Fibroblast of lung (primary cell): ENCODE data around the gene UNKL. TPM values are rescaled to one million over a fixed set of nuclear protein-coding genes. Genes with fewer than 3 reads are reported as not detected.

Source experiments
- DNase-seq, 2 donors: peaks; one replicate each; pipeline versions ENCODE4 v3.0.0 to v3.0.0-alpha.2; 2010; ENCODE audit warnings: low read depth in 2 of 2
- H2AFZ ChIP-seq: 2 replicates; pipeline ENCODE4 v1.5.1; 2012; ENCODE audit warnings: low read length, control low read depth, inconsistent platforms
- H3K27ac ChIP-seq: 2 replicates; pipeline ENCODE4 v1.5.1; 2011; ENCODE audit warnings: low read length, control low read depth; ENCODE audit not compliant: insufficient read depth
- H3K27me3 ChIP-seq: 2 replicates; pipeline ENCODE4 v1.5.1; 2011; ENCODE audit warnings: mild to moderate bottlenecking, low read length; ENCODE audit not compliant: control insufficient read depth, insufficient read depth
- H3K36me3 ChIP-seq: 2 replicates; pipeline ENCODE4 v1.5.1; 2011; ENCODE audit warnings: low read length; ENCODE audit not compliant: control insufficient read depth, insufficient read depth
- H3K4me1 ChIP-seq: 2 replicates; pipeline ENCODE4 v1.5.1; 2011; ENCODE audit warnings: low read length; ENCODE audit not compliant: control insufficient read depth, insufficient read depth; ENCODE audit errors: extremely low read depth
- H3K4me2 ChIP-seq: 2 replicates; pipeline ENCODE4 v1.5.1; 2011; ENCODE audit warnings: low read length, control low read depth; ENCODE audit not compliant: insufficient read depth; ENCODE audit errors: extremely low read depth
- H3K4me3 ChIP-seq, 4 experiments: fragments of 200-600 bp in 1 of 4; sonication (generic) in 1 of 4; replicated peaks in 1 of 4; 2 replicates each; pipeline ENCODE4 v1.5.1; 2011 to 2016; ENCODE audit warnings: low read length in 4 of 4, low read depth in 3 of 4, mild to moderate bottlenecking in 3 of 4, control low read depth in 2 of 4, inconsistent platforms in 1 of 4, mixed read lengths in 1 of 4; ENCODE audit not compliant: insufficient read depth in 1 of 4; ENCODE audit errors: control extremely low read depth in 1 of 4
- H3K79me2 ChIP-seq: 2 replicates; pipeline ENCODE4 v1.5.1; 2012; ENCODE audit warnings: mild to moderate bottlenecking, low read length, inconsistent platforms; ENCODE audit not compliant: control insufficient read depth, insufficient read depth
- H3K9ac ChIP-seq: 2 replicates; pipeline ENCODE4 v1.5.1; 2011; ENCODE audit warnings: mild to moderate bottlenecking, low read length, control low read depth; ENCODE audit not compliant: insufficient read depth
- H3K9me3 ChIP-seq: 2 replicates; pipeline ENCODE4 v1.5.1; 2012; ENCODE audit warnings: low read depth, low read length; ENCODE audit not compliant: control insufficient read depth, insufficient read depth
- H4K20me1 ChIP-seq: 2 replicates; pipeline ENCODE4 v1.5.1; 2011; ENCODE audit warnings: low read length; ENCODE audit not compliant: control insufficient read depth, insufficient read depth; ENCODE audit errors: extremely low read depth
- EZH2 ChIP-seq: IDR thresholded peaks from 2 replicates; pipeline ENCODE4 v1.5.1; 2012; ENCODE audit warnings: low read length, control low read depth, mild to moderate bottlenecking; ENCODE audit errors: missing control alignments
- polyA plus RNA-seq, 2 donors: library from polyadenylated mRNA; depleted of rRNA in 1 of 2; stranded (reverse) in 1 of 2; unstranded in 1 of 2; fragments of >200 nt; gene quantifications; 2 replicates each; pipeline ENCODE4 v1.2.1, GENCODE V29; 2011 to 2012; ENCODE audit warnings: missing spikeins in 1 of 2
- total RNA-seq: library from RNA; depleted of rRNA; stranded (reverse); fragments of >200 nt; gene quantifications from 2 replicates; pipeline ENCODE4 v1.2.1, GENCODE V29; 2014
- TF ChIP-seq, protein P1 (sequence below), 2 donors: IDR thresholded peaks in 1 of 2; conservative IDR thresholded peaks in 1 of 2; 1 replicate in 1 of 2; 2 replicates in 1 of 2; pipeline ENCODE4 v1.5.1; 2011 to 2012; ENCODE audit warnings: low read length in 2 of 2, control low read depth in 1 of 2, inconsistent platforms in 1 of 2, low read depth in 1 of 2, mild to moderate bottlenecking in 1 of 2

UNKL gene
- total and polyA plus RNA-seq, 2 donors (not counting 1 experiment from before 2014, with no cell fraction given) = 4.3 to 6.3 TPM

DNA sequence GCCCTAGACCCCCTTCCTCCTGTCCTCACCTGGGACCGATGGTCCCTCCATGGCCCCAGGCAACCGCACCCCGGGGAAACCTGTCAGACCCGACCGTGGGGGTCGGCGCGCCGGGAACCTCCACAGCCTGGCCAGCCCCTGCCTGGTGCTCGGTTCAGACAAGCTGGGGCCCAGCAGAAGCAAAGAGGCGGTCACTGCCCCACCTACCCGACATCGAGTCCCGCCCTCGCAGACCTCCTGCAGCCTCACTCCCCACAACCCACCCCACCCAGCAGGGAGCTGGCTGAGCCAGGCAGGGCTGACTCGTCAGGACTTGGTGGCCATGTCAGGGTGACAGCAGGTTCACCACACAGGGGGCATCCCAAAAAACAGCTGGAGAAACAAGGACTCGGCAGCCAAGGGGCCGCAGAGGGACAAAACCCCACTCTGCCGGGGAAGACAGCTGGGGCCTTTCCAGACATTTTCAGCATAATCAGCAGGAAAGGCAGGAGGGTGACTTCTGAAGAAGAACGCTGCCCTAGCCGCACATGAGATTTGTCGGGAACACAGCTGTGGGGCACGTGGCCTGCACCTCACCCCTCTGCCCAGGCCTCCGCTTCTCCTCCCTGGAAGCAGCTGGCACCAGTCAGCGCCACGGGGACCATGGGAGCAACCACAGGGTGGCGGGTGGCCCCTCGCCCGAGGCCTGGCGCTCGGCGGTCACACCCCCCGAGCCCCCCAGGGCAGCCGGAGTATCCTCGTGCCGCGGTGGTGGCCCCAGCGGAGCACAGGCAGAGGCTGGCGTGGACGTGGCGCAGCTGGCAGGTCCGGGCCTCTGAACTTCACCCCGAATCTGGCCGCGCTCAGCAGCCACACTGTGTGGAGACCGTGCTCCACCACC lies 39.8 kb downstream of the UNKL start:
- TF ChIP-seq, protein P1, sequence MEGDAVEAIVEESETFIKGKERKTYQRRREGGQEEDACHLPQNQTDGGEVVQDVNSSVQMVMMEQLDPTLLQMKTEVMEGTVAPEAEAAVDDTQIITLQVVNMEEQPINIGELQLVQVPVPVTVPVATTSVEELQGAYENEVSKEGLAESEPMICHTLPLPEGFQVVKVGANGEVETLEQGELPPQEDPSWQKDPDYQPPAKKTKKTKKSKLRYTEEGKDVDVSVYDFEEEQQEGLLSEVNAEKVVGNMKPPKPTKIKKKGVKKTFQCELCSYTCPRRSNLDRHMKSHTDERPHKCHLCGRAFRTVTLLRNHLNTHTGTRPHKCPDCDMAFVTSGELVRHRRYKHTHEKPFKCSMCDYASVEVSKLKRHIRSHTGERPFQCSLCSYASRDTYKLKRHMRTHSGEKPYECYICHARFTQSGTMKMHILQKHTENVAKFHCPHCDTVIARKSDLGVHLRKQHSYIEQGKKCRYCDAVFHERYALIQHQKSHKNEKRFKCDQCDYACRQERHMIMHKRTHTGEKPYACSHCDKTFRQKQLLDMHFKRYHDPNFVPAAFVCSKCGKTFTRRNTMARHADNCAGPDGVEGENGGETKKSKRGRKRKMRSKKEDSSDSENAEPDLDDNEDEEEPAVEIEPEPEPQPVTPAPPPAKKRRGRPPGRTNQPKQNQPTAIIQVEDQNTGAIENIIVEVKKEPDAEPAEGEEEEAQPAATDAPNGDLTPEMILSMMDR (conservative IDR thresholded peaks at IDR 0.05 in 1 of 2, IDR thresholded peaks at IDR 0.05 in 1 of 2; ENCODE audit: low read depth in 1 of 2, low read length in 2 of 2) = no peak
- no peak for TF ChIP-seq EZH2
- DNase-seq = no peak
- no peak overlapping the region for H3K4me3 ChIP-seq

DNA sequence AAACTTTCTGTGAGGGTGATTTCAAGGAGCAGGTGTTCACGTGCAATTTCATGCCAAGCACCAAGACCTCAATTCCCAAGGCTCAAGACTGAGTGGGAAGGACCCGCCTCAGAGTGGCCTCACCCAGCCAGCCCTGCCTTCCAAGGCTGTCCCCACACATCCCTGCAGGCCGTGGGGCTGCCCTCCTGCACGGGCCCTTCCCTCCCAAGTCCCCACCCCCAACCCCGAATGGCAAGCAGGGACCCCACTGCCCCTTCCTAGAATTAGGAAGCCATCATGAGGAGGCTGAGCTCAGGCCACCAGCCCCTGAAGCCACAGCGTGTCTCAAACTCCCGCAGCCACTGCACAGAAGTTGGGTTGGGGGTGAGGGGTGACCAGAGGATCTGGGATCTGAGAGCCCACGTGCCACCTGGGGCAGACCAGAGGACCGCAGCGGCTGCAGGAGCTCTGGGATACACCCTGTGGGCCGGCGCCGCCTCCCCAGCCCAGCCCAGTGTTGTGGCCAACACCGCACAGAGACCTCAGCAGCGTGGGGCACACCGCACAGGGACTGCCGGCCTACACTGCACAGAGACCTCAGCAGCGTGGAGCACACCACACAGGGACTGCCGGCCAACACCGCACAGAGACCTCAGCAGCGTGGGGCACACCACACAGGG lies 42.1 kb downstream of the UNKL start:
- Histone ChIP-seq H3K9ac (no peak overlapping the region), H3K4me3 (no peak overlapping the region), H3K4me1 (no peaks in the 10 kb centered on the region), H4K20me1 (no peaks in the 10 kb centered on the region), H3K4me2 (no peak overlapping the region), H3K9me3 (no peaks in the 10 kb centered on the region), H3K27ac (no peak overlapping the region), H3K36me3 (peaks cover 7% of the 10 kb centered on the region), H3K79me2 (no peaks in the 10 kb centered on the region), H3K27me3 (no peaks in the 10 kb centered on the region), H2AFZ (no peak overlapping the region)
- no peak for DNase-seq
- no peak for TF ChIP-seq EZH2
- TF ChIP-seq, protein P1 (conservative IDR thresholded peaks at IDR 0.05 in 1 of 2, IDR thresholded peaks at IDR 0.05 in 1 of 2; ENCODE audit: low read depth in 1 of 2, low read length in 2 of 2) = no peak

More for the DNA sequence above, 39.8 kb downstream of the UNKL start:
- Histone ChIP-seq H3K79me2 (no peaks in the 10 kb centered on the region), H3K27ac (no peak overlapping the region), H4K20me1 (no peaks in the 10 kb centered on the region), H3K27me3 (no peaks in the 10 kb centered on the region), H3K9me3 (no peaks in the 10 kb centered on the region), H3K4me2 (no peak overlapping the region), H2AFZ (no peak overlapping the region), H3K4me1 (no peaks in the 10 kb centered on the region), H3K9ac (no peak overlapping the region), H3K36me3 (peaks cover 5% of the 10 kb centered on the region)
